Gastroesophageal sphincter (tissue), 3 donors: ENCODE data around the gene TCTA.

Experiments used
- EP300 ChIP-seq: sonication (generic); formaldehyde crosslinking; IDR thresholded peaks from one replicate; pipeline ENCODE4 v1.6.1; 2017; ENCODE audit warnings: antibody characterized with exemption, mild to moderate bottlenecking
- POLR2A ChIP-seq, 2 donors: fragments of 450-650 bp; IDR thresholded peaks; one replicate each; pipeline ENCODE4 v1.6.1; 2017; ENCODE audit warnings: antibody characterized with exemption in 2 of 2, mild to moderate bottlenecking in 2 of 2, moderate library complexity in 1 of 2
- TF ChIP-seq, protein P1 (sequence below), 4 experiments: fragments of 200-600 bp in 2 of 4; fragments of 450-650 bp in 2 of 4; sonication (generic) in 1 of 4; IDR thresholded peaks; one replicate each; pipeline ENCODE4 v1.5.1; 2017 to 2019; ENCODE audit warnings: antibody characterized with exemption in 4 of 4, mild to moderate bottlenecking in 2 of 4, moderate library complexity in 2 of 4

DNA sequence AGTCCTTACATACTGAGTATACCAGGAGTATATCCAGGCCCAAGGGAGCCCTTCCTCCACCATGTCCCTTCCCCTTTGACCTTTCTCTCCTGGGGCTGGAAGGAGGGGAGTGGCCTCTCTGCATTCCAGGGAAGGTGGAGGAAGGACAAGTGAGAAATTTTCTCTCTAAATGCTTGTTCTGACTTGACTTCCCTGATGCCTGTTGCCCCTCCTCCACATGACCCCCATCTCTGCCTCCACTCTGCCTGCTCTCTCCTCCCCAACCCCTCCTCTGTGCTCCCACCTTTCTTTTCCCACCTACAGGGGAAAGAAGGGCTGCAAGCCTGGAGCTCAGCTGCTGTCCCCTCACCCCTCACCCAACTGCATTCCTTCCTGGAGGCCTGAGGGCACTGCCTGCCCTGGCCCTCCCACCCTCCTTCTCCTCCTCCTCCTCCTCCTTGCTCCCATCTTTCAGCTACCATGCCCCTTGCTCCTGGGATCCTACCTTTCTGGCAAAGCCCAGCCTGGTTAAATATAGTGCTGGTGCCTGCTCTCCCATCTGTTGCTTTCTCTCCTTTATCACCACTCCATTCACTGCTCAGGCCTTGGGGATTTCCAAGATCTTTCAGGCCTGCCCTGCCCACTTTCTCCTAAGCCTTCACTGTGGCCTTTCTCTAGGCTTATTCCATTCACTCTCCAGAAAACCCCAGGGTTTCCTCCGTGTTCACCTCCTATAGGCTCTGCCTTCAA is 49.4 kb downstream of the TCTA start:
- TF ChIP-seq, protein P1, sequence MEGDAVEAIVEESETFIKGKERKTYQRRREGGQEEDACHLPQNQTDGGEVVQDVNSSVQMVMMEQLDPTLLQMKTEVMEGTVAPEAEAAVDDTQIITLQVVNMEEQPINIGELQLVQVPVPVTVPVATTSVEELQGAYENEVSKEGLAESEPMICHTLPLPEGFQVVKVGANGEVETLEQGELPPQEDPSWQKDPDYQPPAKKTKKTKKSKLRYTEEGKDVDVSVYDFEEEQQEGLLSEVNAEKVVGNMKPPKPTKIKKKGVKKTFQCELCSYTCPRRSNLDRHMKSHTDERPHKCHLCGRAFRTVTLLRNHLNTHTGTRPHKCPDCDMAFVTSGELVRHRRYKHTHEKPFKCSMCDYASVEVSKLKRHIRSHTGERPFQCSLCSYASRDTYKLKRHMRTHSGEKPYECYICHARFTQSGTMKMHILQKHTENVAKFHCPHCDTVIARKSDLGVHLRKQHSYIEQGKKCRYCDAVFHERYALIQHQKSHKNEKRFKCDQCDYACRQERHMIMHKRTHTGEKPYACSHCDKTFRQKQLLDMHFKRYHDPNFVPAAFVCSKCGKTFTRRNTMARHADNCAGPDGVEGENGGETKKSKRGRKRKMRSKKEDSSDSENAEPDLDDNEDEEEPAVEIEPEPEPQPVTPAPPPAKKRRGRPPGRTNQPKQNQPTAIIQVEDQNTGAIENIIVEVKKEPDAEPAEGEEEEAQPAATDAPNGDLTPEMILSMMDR (IDR thresholded peaks at IDR 0.05), result no peak
- TF ChIP-seq EP300 (no peak), POLR2A (IDR thresholded peaks at IDR 0.05) (no peak)
